Gastroesophageal sphincter (tissue), 4 donors: Measurements from ENCODE around the gene SPEN. TPM values are rescaled to one million over a fixed set of nuclear protein-coding genes. Genes with fewer than 3 reads are reported as not detected.
"Not testable (repeated sequence)": the region's sequence is repeated elsewhere in the genome, so short reads cannot be mapped to it uniquely, and the experiment has no call there.

Source experiments
- ATAC-seq: fragments of 150-250 bp; one replicate; pipeline ENCODE4 v1.9.1; 2016; ENCODE audit warnings: mild to moderate bottlenecking, moderate library complexity
- H3K27ac ChIP-seq, 4 donors: fragments of 200-600 bp; sonication (generic) in 3 of 4; 1 replicate in 3 of 4; 2 replicates in 1 of 4; pipeline ENCODE4 v1.5.1; 2016 to 2019
- H3K27me3 ChIP-seq: fragments of 200-600 bp; sonication (generic); one replicate; pipeline ENCODE4 v1.5.1; 2019
- H3K36me3 ChIP-seq, 2 donors: fragments of 200-600 bp; sonication (generic); one replicate each; pipeline ENCODE4 v1.5.1; 2019; ENCODE audit warnings: control low read depth in 1 of 2
- H3K4me1 ChIP-seq, 3 donors: fragments of 200-600 bp; sonication (generic); 1 replicate in 2 of 3; 2 replicates in 1 of 3; pipeline ENCODE4 v1.5.1; 2016 to 2019; ENCODE audit warnings: control low read depth in 2 of 3
- H3K4me3 ChIP-seq, 2 donors: fragments of 200-600 bp; sonication (generic); one replicate each; pipeline ENCODE4 v1.5.1; 2019; ENCODE audit warnings: mild to moderate bottlenecking in 1 of 2, moderate library complexity in 1 of 2
- H3K9me3 ChIP-seq, 3 donors: fragments of 200-600 bp; sonication (generic); one replicate each; pipeline ENCODE4 v1.5.1; 2017 to 2019; ENCODE audit warnings: control low read depth in 2 of 3
- EP300 ChIP-seq: sonication (generic); formaldehyde crosslinking; IDR thresholded peaks from one replicate; pipeline ENCODE4 v1.6.1; 2017; ENCODE audit warnings: antibody characterized with exemption, mild to moderate bottlenecking
- POLR2A ChIP-seq, 2 donors: fragments of 450-650 bp; IDR thresholded peaks; one replicate each; pipeline ENCODE4 v1.6.1; 2017; ENCODE audit warnings: antibody characterized with exemption in 2 of 2, mild to moderate bottlenecking in 2 of 2, moderate library complexity in 1 of 2
- POLR2AphosphoS5 ChIP-seq: sonication (generic); formaldehyde crosslinking; IDR thresholded peaks from one replicate; pipeline ENCODE4 v1.6.1; 2017; ENCODE audit warnings: antibody characterized with exemption
- WGBS, 2 donors: methylation state at CpG; one replicate each; pipeline ENCODE4 v1.1.5; 2018; ENCODE audit warnings: low coverage in 1 of 2; 5-methylcytosine and 5-hydroxymethylcytosine counted together
- total RNA-seq, 4 donors: library from RNA; depleted of rRNA; stranded (reverse); fragments of >200 nt; gene quantifications; one replicate each; pipeline ENCODE4 v1.1.0, GENCODE V29; 2016
- TF ChIP-seq, protein P1 (sequence below), 4 experiments: fragments of 200-600 bp in 2 of 4; fragments of 450-650 bp in 2 of 4; sonication (generic) in 1 of 4; IDR thresholded peaks; one replicate each; pipeline ENCODE4 v1.5.1; 2017 to 2019; ENCODE audit warnings: antibody characterized with exemption in 4 of 4, mild to moderate bottlenecking in 2 of 4, moderate library complexity in 2 of 4

The SPEN gene
- total RNA-seq, 4 donors from 2014 or later: 40.3 to 79.4 (median 50.7) TPM

DNA sequence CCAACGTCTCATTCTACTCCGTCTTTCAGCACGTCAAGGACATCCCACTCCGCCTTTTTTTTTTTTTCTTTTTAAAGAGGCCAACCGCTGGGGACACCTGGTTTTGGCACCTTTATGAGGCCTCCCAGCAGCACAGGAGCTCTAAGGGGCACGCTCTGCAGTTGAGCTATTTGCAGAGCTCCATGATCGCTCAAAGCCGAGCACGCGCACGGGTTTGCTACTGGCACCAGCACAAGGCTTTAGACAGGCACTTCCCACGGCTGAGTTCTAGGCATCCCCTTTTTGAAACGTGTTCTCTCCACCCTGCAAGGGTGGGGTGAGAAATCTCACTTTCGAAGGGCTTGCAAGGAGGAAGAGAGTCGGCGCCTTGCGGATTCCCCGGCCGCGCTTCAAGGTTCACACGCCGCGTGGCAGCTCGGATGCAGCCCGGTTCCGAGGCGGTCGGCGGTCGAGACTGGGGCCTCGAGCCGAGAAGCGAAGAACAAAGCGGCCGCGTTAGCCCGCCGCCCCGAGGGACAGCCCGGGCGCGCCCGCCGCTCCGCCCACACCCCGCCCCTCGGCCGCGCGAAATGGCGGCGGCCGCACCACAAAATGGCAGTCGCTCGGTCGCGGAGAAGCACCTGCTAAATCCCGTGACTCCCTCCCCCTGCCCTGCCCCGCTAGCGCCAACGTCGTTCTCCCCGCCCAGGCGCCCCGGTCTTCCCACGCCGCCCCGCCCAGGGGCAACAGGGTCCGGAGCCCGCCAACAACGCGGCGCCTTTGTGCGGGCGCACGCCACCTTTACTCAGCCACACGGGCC, 12.9 kb upstream of the SPEN start:
- peak overlapping the region; percentile 95 to 100 (median 100) for H3K27ac ChIP-seq
- WGBS, 2 donors: 0% methylated on average over 5 of the region's 77 CpGs
- TF ChIP-seq, protein P1, sequence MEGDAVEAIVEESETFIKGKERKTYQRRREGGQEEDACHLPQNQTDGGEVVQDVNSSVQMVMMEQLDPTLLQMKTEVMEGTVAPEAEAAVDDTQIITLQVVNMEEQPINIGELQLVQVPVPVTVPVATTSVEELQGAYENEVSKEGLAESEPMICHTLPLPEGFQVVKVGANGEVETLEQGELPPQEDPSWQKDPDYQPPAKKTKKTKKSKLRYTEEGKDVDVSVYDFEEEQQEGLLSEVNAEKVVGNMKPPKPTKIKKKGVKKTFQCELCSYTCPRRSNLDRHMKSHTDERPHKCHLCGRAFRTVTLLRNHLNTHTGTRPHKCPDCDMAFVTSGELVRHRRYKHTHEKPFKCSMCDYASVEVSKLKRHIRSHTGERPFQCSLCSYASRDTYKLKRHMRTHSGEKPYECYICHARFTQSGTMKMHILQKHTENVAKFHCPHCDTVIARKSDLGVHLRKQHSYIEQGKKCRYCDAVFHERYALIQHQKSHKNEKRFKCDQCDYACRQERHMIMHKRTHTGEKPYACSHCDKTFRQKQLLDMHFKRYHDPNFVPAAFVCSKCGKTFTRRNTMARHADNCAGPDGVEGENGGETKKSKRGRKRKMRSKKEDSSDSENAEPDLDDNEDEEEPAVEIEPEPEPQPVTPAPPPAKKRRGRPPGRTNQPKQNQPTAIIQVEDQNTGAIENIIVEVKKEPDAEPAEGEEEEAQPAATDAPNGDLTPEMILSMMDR (IDR thresholded peaks at IDR 0.05): peak in 2 of 4 experiments; percentile 7 to 15
- peak; percentile 64 to 80 for TF ChIP-seq POLR2A (IDR thresholded peaks at IDR 0.05)
- TF ChIP-seq EP300: no peak
- TF ChIP-seq POLR2AphosphoS5: peak; percentile 76
- peak; percentile 75 for ATAC-seq
- H3K4me3 ChIP-seq: peak overlapping the region; percentile 63 to 90
- H3K4me1 ChIP-seq: peaks cover 0 to 45% (median 4%) of the 10 kb centered on the region in 3 donors
- H3K36me3 ChIP-seq: no peaks in the 10 kb centered on the region
- no peaks in the 10 kb centered on the region for H3K9me3 ChIP-seq
- no peaks in the 10 kb centered on the region for H3K27me3 ChIP-seq

DNA sequence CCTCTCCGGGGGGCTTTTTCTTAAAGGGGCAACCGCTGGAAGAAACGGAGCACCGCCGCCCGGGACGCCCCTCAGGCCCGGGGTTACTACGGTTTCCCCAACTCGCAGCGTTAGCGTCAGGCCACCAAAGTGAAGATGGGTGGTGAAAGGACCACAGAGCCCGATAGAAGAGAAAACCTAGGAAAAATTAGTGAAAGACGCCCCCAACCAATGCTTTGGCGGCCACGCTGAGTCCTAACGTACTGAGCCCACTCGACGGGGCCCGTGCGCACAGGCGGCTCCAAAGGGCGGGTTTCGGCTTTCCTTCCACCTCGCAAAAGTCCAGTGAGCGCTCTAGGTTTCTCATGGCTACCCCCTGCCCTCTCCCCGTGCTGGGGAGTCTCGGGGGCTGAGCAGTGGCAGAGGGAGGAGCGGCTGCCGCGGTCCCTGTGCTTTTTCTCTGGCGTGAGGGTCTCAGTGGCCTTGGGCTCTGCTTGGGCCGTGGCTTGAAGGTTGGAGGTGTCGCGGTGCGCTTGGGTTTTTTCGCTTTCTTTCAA, 12.2 kb upstream of the SPEN start:
- Histone ChIP-seq H3K9me3 (no peaks in the 10 kb centered on the region), H3K4me3 (peak overlapping the region; percentile 63 to 90), H3K27ac (peak overlapping the region; percentile 95 to 100 (median 100)), H3K36me3 (no peaks in the 10 kb centered on the region), H3K4me1 (peaks cover 0 to 45% (median 4%) of the 10 kb centered on the region in 3 donors), H3K27me3 (no peaks in the 10 kb centered on the region)
- WGBS, 2 donors: 0% methylated on average over 3 to 12 of the region's 37 CpGs
- no peak for TF ChIP-seq EP300
- TF ChIP-seq POLR2A (IDR thresholded peaks at IDR 0.05): no peak
- TF ChIP-seq POLR2AphosphoS5: no peak
- TF ChIP-seq, protein P1 (IDR thresholded peaks at IDR 0.05): no peak
- ATAC-seq: peak; percentile 13

DNA sequence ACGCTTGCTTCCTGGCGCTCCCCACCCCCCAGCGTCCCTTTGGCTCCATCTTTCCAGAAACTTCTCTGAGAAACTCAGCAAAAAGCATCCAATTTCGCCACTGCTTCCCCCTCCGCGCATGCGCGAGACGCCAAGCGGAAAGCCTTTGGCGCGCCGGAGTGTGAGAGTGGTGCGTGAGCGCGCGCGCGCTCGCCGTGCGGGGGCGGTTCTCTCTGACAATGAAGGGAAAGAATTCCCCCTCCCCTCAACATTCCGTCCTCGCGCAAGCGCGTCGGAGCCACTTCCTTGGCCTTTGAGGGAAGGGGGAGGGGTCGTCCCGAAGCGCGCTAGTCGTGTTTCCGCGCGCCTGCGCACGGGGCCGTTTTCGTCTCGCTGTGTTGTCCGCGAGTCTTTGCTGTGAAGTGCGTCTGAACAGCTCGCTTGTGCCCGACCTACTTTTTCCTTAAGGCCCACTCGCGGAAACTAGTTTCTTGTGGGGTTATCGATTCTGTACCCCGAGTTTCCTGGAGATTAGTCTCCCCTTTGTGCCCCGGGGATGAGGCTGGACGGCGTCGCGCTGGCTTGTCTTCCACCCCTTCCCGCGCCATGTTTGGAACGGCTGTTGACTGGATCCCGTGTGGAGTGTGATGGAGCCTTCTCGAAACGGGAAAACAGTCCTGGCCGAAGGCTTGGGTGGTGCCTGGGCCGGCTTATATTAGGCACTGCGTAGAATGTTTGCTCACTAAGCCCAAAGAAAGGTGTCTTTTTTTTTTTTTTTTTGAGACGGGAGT, 11.6 kb upstream of the SPEN start:
- H3K4me1 ChIP-seq: peaks cover 0 to 38% (median 4%) of the 10 kb centered on the region in 3 donors
- TF ChIP-seq, protein P1 (IDR thresholded peaks at IDR 0.05): no peak
- TF ChIP-seq POLR2A (IDR thresholded peaks at IDR 0.05) (peak; percentile 65 to 68), EP300 (no peak), POLR2AphosphoS5 (peak; percentile 86)
- H3K36me3 ChIP-seq: no peaks in the 10 kb centered on the region
- 0 to 14% methylated on average over 2 to 6 of the region's 66 CpGs for WGBS, 2 donors
- H3K27ac ChIP-seq: peak overlapping the region; percentile 95 to 100 (median 100)
- peak overlapping the region; percentile 63 to 90 for H3K4me3 ChIP-seq
- H3K27me3 ChIP-seq: no peaks in the 10 kb centered on the region
- ATAC-seq: peak; percentile 91
- no peaks in the 10 kb centered on the region for H3K9me3 ChIP-seq

DNA sequence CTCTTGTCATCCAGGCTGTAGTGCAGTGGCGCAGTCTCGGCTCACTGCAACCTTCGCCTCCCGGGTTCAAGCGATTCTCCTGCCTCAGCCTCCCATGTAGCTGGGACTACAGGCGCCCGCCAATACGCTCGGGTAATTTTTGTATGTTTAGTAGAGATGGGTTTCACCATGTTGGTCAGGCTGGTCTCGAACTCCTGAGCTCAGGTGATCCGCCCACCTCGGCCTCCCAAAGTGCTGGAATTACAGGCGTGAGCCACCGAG, 11.1 kb upstream of the SPEN start:
- peak overlapping the region; percentile 37 to 90 for H3K4me3 ChIP-seq
- H3K4me1 ChIP-seq: peaks cover 0 to 33% (median 4%) of the 10 kb centered on the region in 3 donors
- 63% methylated on average over 7 of the region's 14 CpGs; no CpG with 5 or more reads in 1 of the 2 donors for WGBS, 2 donors
- H3K36me3 ChIP-seq, ATAC-seq, H3K9me3 ChIP-seq, H3K27me3 ChIP-seq: not testable (repeated sequence)
- peak overlapping the region; percentile 79 to 100 (median 100) for H3K27ac ChIP-seq
